BJ (cell line): ENCODE data around the gene MAP1B. TPM values are rescaled to one million over a fixed set of nuclear protein-coding genes. Genes with fewer than 3 reads are reported as not detected.

Experiments
- CTCF ChIA-PET: fragments of 350-600 bp; formaldehyde crosslinking; extraction: SDS; loops from one replicate; lab custom pipeline; 2021; ENCODE audit warnings: antibody characterized with exemption, inconsistent platforms; lab: Yijun Ruan, JAX
- POLR2A ChIA-PET: fragments of 300-600 bp; sonication (Branson Sonifier 250); formaldehyde crosslinking; extraction: SDS; loops from one replicate; lab custom pipeline; 2021; ENCODE audit warnings: antibody characterized with exemption; lab: Charles Lee
- DNase-seq: peaks from one replicate; pipeline ENCODE4 v3.0.0-alpha.2; 2011; ENCODE audit warnings: low read depth
- H3K27me3 ChIP-seq: 2 replicates; pipeline ENCODE4 v1.6.0; 2011; ENCODE audit warnings: low read length; ENCODE audit not compliant: control insufficient read depth, insufficient read depth
- H3K36me3 ChIP-seq: 2 replicates; pipeline ENCODE4 v1.5.1; 2011; ENCODE audit warnings: low read length; ENCODE audit not compliant: control insufficient read depth, insufficient read depth
- H3K4me3 ChIP-seq: 2 replicates; pipeline ENCODE4 v1.5.1; 2011; ENCODE audit warnings: low read depth, mild to moderate bottlenecking, control low read depth, low read length
- polyA plus RNA-seq: library from polyadenylated mRNA; depleted of rRNA; stranded (reverse); fragments of >200 nt; gene quantifications from 2 replicates; pipeline ENCODE4 v1.2.3, GENCODE V29; 2011
- TF ChIP-seq, protein P1 (sequence below): IDR thresholded peaks from 2 replicates; pipeline ENCODE4 v1.5.1; 2011; ENCODE audit warnings: low read depth, mild to moderate bottlenecking, control low read depth, inconsistent platforms, low read length, moderate library complexity; ENCODE audit not compliant: insufficient read depth

The MAP1B gene
- polyA plus RNA-seq, 1 experiment = 27.1 TPM

DNA sequence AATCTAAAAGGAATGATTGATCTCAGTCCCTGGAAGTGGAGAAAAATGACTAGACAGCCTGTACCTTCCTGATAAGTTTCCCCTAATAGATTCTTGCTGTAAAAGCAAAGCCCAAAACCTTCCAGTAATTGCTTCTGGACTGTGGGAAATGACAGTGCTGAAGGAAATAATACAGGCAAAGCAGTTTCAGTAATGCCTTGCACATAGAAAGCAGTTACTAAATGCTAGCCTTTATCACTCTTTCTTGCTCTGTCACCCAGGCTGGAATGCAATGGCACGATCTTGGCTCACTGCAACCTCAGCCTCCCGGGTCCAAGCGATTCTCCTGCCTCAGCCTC is 50.3 kb downstream of the MAP1B start:
- Histone ChIP-seq H3K36me3 (no peaks in the 10 kb centered on the region), H3K27me3 (no peaks in the 10 kb centered on the region), H3K4me3 (no peak overlapping the region)
- ChIA-PET POLR2A (no interaction called here), CTCF (interaction anchor here (1.2 to 1.4 kb wide), 2 partner anchors 20 to 22 kb away, joined by 3 to 4 read pairs; no protein-coding TSS in a partner anchor)
- no peak for DNase-seq
- TF ChIP-seq, protein P1, sequence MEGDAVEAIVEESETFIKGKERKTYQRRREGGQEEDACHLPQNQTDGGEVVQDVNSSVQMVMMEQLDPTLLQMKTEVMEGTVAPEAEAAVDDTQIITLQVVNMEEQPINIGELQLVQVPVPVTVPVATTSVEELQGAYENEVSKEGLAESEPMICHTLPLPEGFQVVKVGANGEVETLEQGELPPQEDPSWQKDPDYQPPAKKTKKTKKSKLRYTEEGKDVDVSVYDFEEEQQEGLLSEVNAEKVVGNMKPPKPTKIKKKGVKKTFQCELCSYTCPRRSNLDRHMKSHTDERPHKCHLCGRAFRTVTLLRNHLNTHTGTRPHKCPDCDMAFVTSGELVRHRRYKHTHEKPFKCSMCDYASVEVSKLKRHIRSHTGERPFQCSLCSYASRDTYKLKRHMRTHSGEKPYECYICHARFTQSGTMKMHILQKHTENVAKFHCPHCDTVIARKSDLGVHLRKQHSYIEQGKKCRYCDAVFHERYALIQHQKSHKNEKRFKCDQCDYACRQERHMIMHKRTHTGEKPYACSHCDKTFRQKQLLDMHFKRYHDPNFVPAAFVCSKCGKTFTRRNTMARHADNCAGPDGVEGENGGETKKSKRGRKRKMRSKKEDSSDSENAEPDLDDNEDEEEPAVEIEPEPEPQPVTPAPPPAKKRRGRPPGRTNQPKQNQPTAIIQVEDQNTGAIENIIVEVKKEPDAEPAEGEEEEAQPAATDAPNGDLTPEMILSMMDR = no peak

- ChIA-PET CTCF (interaction anchor here (1.0 to 1.2 kb wide), 2 partner anchors 139 to 149 kb away, joined by 3 to 4 read pairs; no protein-coding TSS in a partner anchor), POLR2A (no interaction called here)
- Histone ChIP-seq H3K36me3 (no peaks in the 10 kb centered on the region), H3K27me3 (no peaks in the 10 kb centered on the region), H3K4me3 (no peak overlapping the region)
- TF ChIP-seq, protein P1 = no peak
- no peak for DNase-seq
Measured at GRCh38 chr5:72159501-72159911, 52.2 kb downstream of the MAP1B start.

DNA sequence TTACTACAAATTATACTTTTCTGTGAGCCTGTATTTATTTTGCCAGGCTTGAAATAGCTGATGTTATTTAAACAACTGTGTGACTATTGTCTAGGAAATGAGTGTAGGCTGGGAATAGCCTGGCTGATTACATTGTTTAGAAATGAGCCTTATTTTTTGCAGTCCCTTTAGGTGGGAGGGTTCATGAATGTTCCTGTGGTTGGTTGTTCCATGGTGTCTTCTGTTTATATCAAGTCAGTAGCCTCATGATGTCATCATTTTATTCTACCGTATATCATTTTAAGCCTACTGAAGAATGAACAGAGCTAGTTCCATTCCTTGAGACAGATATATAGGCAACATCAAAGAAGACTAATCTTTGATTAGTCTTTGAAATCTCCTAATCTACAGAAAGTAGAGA is 53.1 kb downstream of the MAP1B start:
- no peaks in the 10 kb centered on the region for H3K36me3 ChIP-seq
- POLR2A ChIA-PET = no interaction called here
- no peak overlapping the region for H3K4me3 ChIP-seq

DNA sequence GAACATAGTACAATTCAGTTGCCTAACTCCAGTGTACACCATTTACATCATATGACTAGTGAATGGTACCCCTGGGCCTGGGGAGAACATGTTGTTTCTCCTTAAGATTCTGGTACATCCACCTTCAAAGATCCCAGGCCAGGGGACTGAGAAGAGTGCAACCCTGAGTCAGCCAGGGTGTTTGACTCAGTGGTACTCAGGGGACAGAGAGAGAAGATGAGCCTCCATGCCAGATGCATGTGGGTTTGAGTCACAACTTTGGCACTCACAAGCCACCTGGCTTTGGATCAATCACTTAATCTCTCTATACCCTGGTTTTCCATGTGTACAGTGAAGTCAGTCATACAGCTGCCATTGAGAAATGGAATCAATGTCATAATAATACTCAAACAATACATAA is 53.7 kb downstream of the MAP1B start:
- ChIA-PET POLR2A (no interaction called here), CTCF (no interaction called here)
- Histone ChIP-seq H3K36me3 (no peaks in the 10 kb centered on the region), H3K4me3 (no peak overlapping the region), H3K27me3 (no peaks in the 10 kb centered on the region)
- TF ChIP-seq, protein P1 = no peak
- DNase-seq = no peak

More for the DNA sequence above, 53.1 kb downstream of the MAP1B start:
- H3K27me3 ChIP-seq = no peaks in the 10 kb centered on the region
- TF ChIP-seq, protein P1 = no peak
- DNase-seq = no peak
- CTCF ChIA-PET = interaction anchor here (1.0 to 1.2 kb wide), 2 partner anchors 138 to 148 kb away, joined by 3 to 4 read pairs; no protein-coding TSS in a partner anchor

- POLR2A ChIA-PET = no interaction called here
- CTCF ChIA-PET = interaction anchor here (1.1 to 1.9 kb wide), 2 partner anchors 16 to 23 kb away, joined by 3 to 5 read pairs; no protein-coding TSS in a partner anchor
- Histone ChIP-seq H3K4me3 (no peak overlapping the region), H3K27me3 (no peaks in the 10 kb centered on the region), H3K36me3 (no peaks in the 10 kb centered on the region)
- TF ChIP-seq, protein P1 = no peak
- DNase-seq = no peak
Measured at GRCh38 chr5:72161951-72162350, 54.7 kb downstream of the MAP1B start.
